ENCODE measurements around the gene B3GLCT.

GRCh38 chr13:31310356-31310755, 110.6 kb downstream of the B3GLCT start:
- TF ChIP-seq POLR2A (IDR thresholded peaks at IDR 0.05) (no peak), CTCF (IDR thresholded peaks at IDR 0.05) (no peak)
